SK-N-SH (cell line): ENCODE results near the gene ZNF138. TPM values are rescaled to one million over a fixed set of nuclear protein-coding genes. Genes with fewer than 3 reads are reported as not detected.

Experiments
- CTCF ChIA-PET: fragments of 300-600, 350-600 bp; formaldehyde crosslinking; extraction: SDS; loops from one replicate; lab custom pipeline; 2021; lab: Yijun Ruan, JAX
- POLR2A ChIA-PET: fragments of 350-600 bp; sonication (Branson Sonifier 250); formaldehyde crosslinking; extraction: SDS; loops from one replicate; lab custom pipeline; 2020; ENCODE audit warnings: antibody characterized with exemption, inconsistent platforms; lab: Yijun Ruan, JAX
- DNase-seq: peaks from one replicate; pipeline ENCODE4 v3.0.0; 2012
- H2AFZ ChIP-seq: fragments of 200-600 bp; sonication (generic); 2 replicates; pipeline ENCODE4 v1.8.1; 2016; ENCODE audit warnings: antibody characterized with exemption, mild to moderate bottlenecking, low read depth
- H3F3A ChIP-seq: fragments of 200-600 bp; sonication (generic); replicated peaks from 2 replicates; pipeline ENCODE3; 2016; ENCODE audit warnings: antibody characterized with exemption, mild to moderate bottlenecking; ENCODE audit not compliant: insufficient read depth
- H3K27ac ChIP-seq, 2 experiments: fragments of 200-500 bp in 1 of 2; fragments of 200-600 bp in 1 of 2; sonication (Bioruptor generic) in 1 of 2; sonication (generic), shearing (Covaris generic) in 1 of 2; 2 replicates each; pipeline versions ENCODE4 v1.5.1 to v1.6.1; 2014 to 2016; ENCODE audit warnings: low read depth in 2 of 2, inconsistent platforms in 1 of 2, low read length in 1 of 2, mild to moderate bottlenecking in 1 of 2, mixed read lengths in 1 of 2
- H3K27me3 ChIP-seq: fragments of 200-600 bp; sonication (generic), shearing (Covaris generic); 2 replicates; pipeline ENCODE4 v1.6.1; 2016; ENCODE audit warnings: mixed run types; ENCODE audit not compliant: insufficient read depth
- H3K36me3 ChIP-seq, 2 experiments: fragments of 200-500 bp in 1 of 2; fragments of 200-600 bp in 1 of 2; sonication (Bioruptor generic) in 1 of 2; sonication (generic) in 1 of 2; replicated peaks in 1 of 2; 2 replicates each; pipeline versions ENCODE3 to v1.5.1; 2014 to 2016; ENCODE audit warnings: low read length in 1 of 2, mild to moderate bottlenecking in 1 of 2; ENCODE audit not compliant: insufficient read depth in 2 of 2, control insufficient read depth in 1 of 2
- H3K4me1 ChIP-seq, 2 experiments: fragments of 200-500 bp in 1 of 2; fragments of 200-600 bp in 1 of 2; sonication (Bioruptor generic) in 1 of 2; sonication (generic), shearing (Covaris generic) in 1 of 2; 2 replicates each; pipeline versions ENCODE4 v1.5.1 to v1.6.1; 2014 to 2016; ENCODE audit warnings: low read depth in 1 of 2, low read length in 1 of 2, mixed run types in 1 of 2; ENCODE audit not compliant: insufficient read depth in 2 of 2, control insufficient read depth in 1 of 2
- H3K4me2 ChIP-seq: fragments of 200-600 bp; sonication (generic), shearing (Covaris generic); 2 replicates; pipeline ENCODE4 v1.6.1; 2017; ENCODE audit warnings: mixed run types
- H3K4me3 ChIP-seq, 2 experiments: fragments of 200-500 bp in 1 of 2; fragments of 200-600 bp in 1 of 2; sonication (Bioruptor generic) in 1 of 2; sonication (generic), shearing (Covaris generic) in 1 of 2; 2 replicates each; pipeline versions ENCODE4 v1.5.1 to v1.8.1; 2014 to 2016; ENCODE audit warnings: low read depth in 2 of 2, inconsistent platforms in 1 of 2, low read length in 1 of 2, mild to moderate bottlenecking in 1 of 2, mixed read lengths in 1 of 2, moderate library complexity in 1 of 2
- H3K79me2 ChIP-seq: fragments of 200-600 bp; sonication (generic); 2 replicates; pipeline ENCODE4 v1.8.1; 2017; ENCODE audit warnings: mild to moderate bottlenecking; ENCODE audit not compliant: insufficient read depth
- H3K9ac ChIP-seq: fragments of 200-600 bp; sonication (generic); 2 replicates; pipeline ENCODE4 v1.6.1; 2017; ENCODE audit warnings: mixed run types
- H3K9me2 ChIP-seq: fragments of 200-600 bp; sonication (generic); 2 replicates; pipeline ENCODE4 v1.6.1; 2017; ENCODE audit warnings: mixed run types
- H3K9me3 ChIP-seq: fragments of 200-600 bp; sonication (generic); 2 replicates; pipeline ENCODE4 v1.6.1; 2017; ENCODE audit warnings: mixed run types, mild to moderate bottlenecking, moderate library complexity
- H4K20me1 ChIP-seq: fragments of 200-600 bp; sonication (generic); 2 replicates; pipeline ENCODE4 v1.6.1; 2017; ENCODE audit warnings: mild to moderate bottlenecking, mixed run types; ENCODE audit not compliant: insufficient read depth
- CTCF ChIP-seq: fragments of 200-600 bp; sonication (generic); IDR thresholded peaks from 2 replicates; pipeline ENCODE4 v1.6.1; 2017; ENCODE audit warnings: antibody characterized with exemption, mild to moderate bottlenecking, moderate library complexity
- EZH2phosphoT487 ChIP-seq: fragments of 200-600 bp; sonication (generic); IDR thresholded peaks from 2 replicates; pipeline ENCODE4 v1.6.1; 2017; ENCODE audit warnings: low read depth, mixed run types, mild to moderate bottlenecking, antibody characterized with exemption, moderate library complexity, borderline replicate concordance
- FOSL2 ChIP-seq: IDR thresholded peaks from 2 replicates; pipeline ENCODE4 v1.4.0; 2012; ENCODE audit warnings: low read depth, mild to moderate bottlenecking, moderate library complexity, borderline replicate concordance
- FOXJ3 ChIP-seq: sonication (generic); formaldehyde crosslinking; IDR thresholded peaks from 2 replicates; pipeline ENCODE4 v1.5.1; 2020; ENCODE audit warnings: mild to moderate bottlenecking, missing genetic modification reagents
- GABPA ChIP-seq: IDR thresholded peaks from 2 replicates; pipeline ENCODE4 v1.4.0; 2012; ENCODE audit warnings: low read depth, mild to moderate bottlenecking
- JUND ChIP-seq: IDR thresholded peaks from 2 replicates; pipeline ENCODE4 v1.4.0; 2012
- MAX ChIP-seq: IDR thresholded peaks from 2 replicates; pipeline ENCODE4 v1.4.0; 2012; ENCODE audit warnings: low read depth
- MXI1 ChIP-seq: IDR thresholded peaks from 2 replicates; pipeline ENCODE4 v1.6.1; 2012; ENCODE audit warnings: mild to moderate bottlenecking, low read depth, low read length, improper control_type of control experiment
- NFIC ChIP-seq: IDR thresholded peaks from 2 replicates; pipeline ENCODE4 v1.4.0; 2012; ENCODE audit warnings: borderline replicate concordance
- NRF1 ChIP-seq: IDR thresholded peaks from 2 replicates; pipeline ENCODE4 v1.6.1; 2012; ENCODE audit warnings: low read depth, mild to moderate bottlenecking, low read length
- RAD21 ChIP-seq: IDR thresholded peaks from 2 replicates; pipeline ENCODE4 v1.6.1; 2012; ENCODE audit warnings: mild to moderate bottlenecking, low read length
- RCOR1 ChIP-seq: fragments of 150-350 bp; IDR thresholded peaks from 2 replicates; pipeline ENCODE4 v1.6.1; 2017; ENCODE audit warnings: antibody characterized with exemption, low read length
- RFX5 ChIP-seq: IDR thresholded peaks from 2 replicates; pipeline ENCODE4 v1.6.1; 2012; ENCODE audit warnings: mild to moderate bottlenecking, improper control_type of control experiment, low read length
- TEAD4 ChIP-seq: IDR thresholded peaks from 2 replicates; pipeline ENCODE4 v1.4.0; 2012; ENCODE audit warnings: mild to moderate bottlenecking, borderline replicate concordance; ENCODE audit not compliant: insufficient read depth
- USF2 ChIP-seq: fragments of 150-350 bp; IDR thresholded peaks from 2 replicates; pipeline ENCODE4 v1.6.1; 2017; ENCODE audit warnings: antibody characterized with exemption, low read length, low read depth, borderline replicate concordance
- YY1 ChIP-seq: IDR thresholded peaks from 2 replicates; pipeline ENCODE4 v1.4.0; 2012; ENCODE audit warnings: low read depth, mild to moderate bottlenecking
- ZBTB33 ChIP-seq: IDR thresholded peaks from 2 replicates; pipeline ENCODE4 v1.4.0; 2012; ENCODE audit warnings: low read depth, borderline replicate concordance
- WGBS: methylation state at CpG from one replicate; pipeline ENCODE4 v1.1.6; 2017; ENCODE audit warnings: low lambda C conversion rate; 5-methylcytosine and 5-hydroxymethylcytosine counted together
- polyA plus RNA-seq, 3 experiments: library from polyadenylated mRNA; depleted of rRNA; stranded (reverse); fragments of >200 nt; gene quantifications; 2 replicates each; pipeline ENCODE4 v1.2.3, GENCODE V29; 2012

The ZNF138 gene
- polyA plus RNA-seq, 1 of the 3 experiments (the other 2 are of a cell fraction): 4.9 TPM

GRCh38 chr7:64879086-64879730, 85.0 kb downstream of the ZNF138 start:
- H3K9me3 ChIP-seq: no peaks in the 10 kb centered on the region
- H3F3A ChIP-seq: no peaks in the 10 kb centered on the region
- ChIA-PET CTCF (no interaction called here), POLR2A (no interaction called here)
- peak; percentile 9 for DNase-seq
- H3K79me2 ChIP-seq: no peaks in the 10 kb centered on the region
- no peaks in the 10 kb centered on the region for H4K20me1 ChIP-seq
- no peak overlapping the region for H3K4me2 ChIP-seq
- peaks cover 9% of the 10 kb centered on the region; the same call in 1 of the 2 replicates for H3K27me3 ChIP-seq
- no peaks in the 10 kb centered on the region for H3K36me3 ChIP-seq
- H2AFZ ChIP-seq: no peak overlapping the region
- no peak for TF ChIP-seq EZH2phosphoT487
- TF ChIP-seq YY1: no peak
- TF ChIP-seq RFX5: no peak
- no peak for TF ChIP-seq GABPA
- no peak for TF ChIP-seq USF2
- TF ChIP-seq ZBTB33: no peak
- TF ChIP-seq TEAD4: no peak
- TF ChIP-seq JUND: no peak
- WGBS: 31% methylated on average over 9 of the region's 9 CpGs
- H3K4me3 ChIP-seq: no peak overlapping the region
- H3K4me1 ChIP-seq: peaks cover 0 to 6% of the 10 kb centered on the region in 2 experiments; a peak in 1 of 4 replicates
- H3K9ac ChIP-seq: no peak overlapping the region
- no peaks in the 10 kb centered on the region for H3K9me2 ChIP-seq
- H3K27ac ChIP-seq: no peak overlapping the region

GRCh38 chr7:64879800-64880199, 85.6 kb downstream of the ZNF138 start:
- peaks cover 0 to 6% of the 10 kb centered on the region in 2 experiments; a peak in 1 of 4 replicates for H3K4me1 ChIP-seq
- WGBS: 73% methylated on average over 17 of the region's 17 CpGs
- no peaks in the 10 kb centered on the region for H3K9me2 ChIP-seq
- no peaks in the 10 kb centered on the region for H4K20me1 ChIP-seq
- no peak for TF ChIP-seq CTCF
- TF ChIP-seq MAX: no peak
- no peak for TF ChIP-seq NFIC
- TF ChIP-seq FOXJ3 (CRISPR knock-in tag): no peak
- TF ChIP-seq TEAD4: no peak
- TF ChIP-seq RAD21: no peak
- TF ChIP-seq MXI1: no peak
- TF ChIP-seq NRF1: no peak
- no peak for TF ChIP-seq GABPA
- TF ChIP-seq RCOR1: no peak
- no peak for TF ChIP-seq FOSL2
- ChIA-PET POLR2A (no interaction called here), CTCF (interaction anchor here (0.6 kb wide), 1 partner anchor 93 kb away, joined by 3 read pairs; no protein-coding TSS in a partner anchor)
- H3K36me3 ChIP-seq: no peaks in the 10 kb centered on the region
- no peak overlapping the region for H3K4me2 ChIP-seq
- H3K9me3 ChIP-seq: no peaks in the 10 kb centered on the region
- H3K4me3 ChIP-seq: no peak overlapping the region
- no peaks in the 10 kb centered on the region for H3F3A ChIP-seq
- H3K27me3 ChIP-seq: peaks cover 9% of the 10 kb centered on the region; the same call in 1 of the 2 replicates
- no peak overlapping the region for H2AFZ ChIP-seq
- no peak overlapping the region for H3K9ac ChIP-seq
- peak; percentile 11 for DNase-seq
- H3K79me2 ChIP-seq: no peaks in the 10 kb centered on the region
- H3K27ac ChIP-seq: no peak overlapping the region
